NCI-H1694 treated with DMSO at 0.1 percent for 48 hours (cell line): ENCODE measurements around the gene CLSTN2.

Experiments
- DNase-seq: peaks from one replicate; lab custom pipeline; 2025; lab: John Stamatoyannopoulos, UW

Gene CLSTN2

GRCh38 chr3:140093742-140094141, 158.8 kb downstream of the CLSTN2 start:
- DNase-seq, result peak; percentile 98

- DNase-seq, result no peak
Measured at GRCh38 chr3:140094487-140094886, 159.5 kb downstream of the CLSTN2 start.

GRCh38 chr3:140096037-140096436, 161.1 kb downstream of the CLSTN2 start:
- DNase-seq, result no peak

GRCh38 chr3:140097874-140098635, 163.1 kb downstream of the CLSTN2 start:
- DNase-seq, result peak; percentile 40

- no peak for DNase-seq
Measured at GRCh38 chr3:140100479-140100878, 165.5 kb downstream of the CLSTN2 start.

GRCh38 chr3:140103166-140103565, 168.2 kb downstream of the CLSTN2 start:
- DNase-seq, result no peak

GRCh38 chr3:140103986-140104645, 169.1 kb downstream of the CLSTN2 start:
- no peak for DNase-seq

- DNase-seq, result no peak
Measured at GRCh38 chr3:140113996-140114788, 179.2 kb downstream of the CLSTN2 start.

GRCh38 chr3:140114789-140115080, 179.8 kb downstream of the CLSTN2 start:
- no peak for DNase-seq

- DNase-seq, result no peak
Measured at GRCh38 chr3:140117096-140117526, 182.1 kb downstream of the CLSTN2 start.

- DNase-seq, result no peak
Measured at GRCh38 chr3:140122183-140122582, 187.2 kb downstream of the CLSTN2 start.

- DNase-seq, result peak; percentile 93
Measured at GRCh38 chr3:140128217-140128616, 193.2 kb downstream of the CLSTN2 start.

GRCh38 chr3:140128631-140129030, 193.6 kb downstream of the CLSTN2 start:
- DNase-seq, result peak; percentile 93

- no peak for DNase-seq
Measured at GRCh38 chr3:140129768-140130284, 194.8 kb downstream of the CLSTN2 start.

GRCh38 chr3:140131895-140132294, 196.9 kb downstream of the CLSTN2 start:
- no peak for DNase-seq

- peak; percentile 78 for DNase-seq
Measured at GRCh38 chr3:140134231-140134965, 199.4 kb downstream of the CLSTN2 start.

GRCh38 chr3:140135461-140135860, 200.5 kb downstream of the CLSTN2 start:
- no peak for DNase-seq

- no peak for DNase-seq
Measured at GRCh38 chr3:140143367-140144069, 208.5 kb downstream of the CLSTN2 start.

GRCh38 chr3:140145528-140145927, 210.5 kb downstream of the CLSTN2 start:
- DNase-seq, result no peak

GRCh38 chr3:140146668-140147067, 211.7 kb downstream of the CLSTN2 start:
- peak; percentile 91 for DNase-seq

- no peak for DNase-seq
Measured at GRCh38 chr3:140147965-140148490, 213.0 kb downstream of the CLSTN2 start.
